Activated CD4-positive, alpha-beta T cell treated with anti-CD3 and anti-CD28 coated beads, Interleukin-2, amount 10 ng/mL, durations not matched to agents 24 days and 14 days (primary cell): Measurements from ENCODE around the gene KRT33A. TPM values are rescaled to one million over a fixed set of nuclear protein-coding genes. Genes with fewer than 3 reads are reported as not detected.

ENCODE experiments used
- DNase-seq: peaks from one replicate; pipeline ENCODE4 v3.0.0; 2022
- H3K27ac Mint-ChIP-seq: one replicate; pipeline ENCODE4 v1.8.0; 2022; ENCODE audit warnings: mild to moderate bottlenecking, mixed read lengths
- H3K27me3 Mint-ChIP-seq: one replicate; pipeline ENCODE4 v1.8.0; 2022; ENCODE audit warnings: mixed read lengths
- H3K36me3 Mint-ChIP-seq: one replicate; pipeline ENCODE4 v1.8.0; 2022; ENCODE audit warnings: low read depth, mild to moderate bottlenecking, mixed read lengths
- H3K4me1 Mint-ChIP-seq: one replicate; pipeline ENCODE4 v1.8.0; 2021; ENCODE audit warnings: mixed read lengths
- H3K4me3 Mint-ChIP-seq: one replicate; pipeline ENCODE4 v1.8.0; 2022; ENCODE audit warnings: mild to moderate bottlenecking, moderate library complexity, mixed read lengths
- H3K9me3 Mint-ChIP-seq: one replicate; pipeline ENCODE4 v1.8.0; 2021; ENCODE audit warnings: mixed read lengths
- intact Hi-C: fragments of 100-400 bp; cut with micrococcal nuclease; formaldehyde crosslinking; loops from one replicate; pipeline ENCODE4 v1.15.1; 2023
- total RNA-seq: library from RNA; stranded (reverse); gene quantifications from 2 replicates; pipeline ENCODE4 v1.2.3, GENCODE V29; 2022

Gene KRT33A
- total RNA-seq, 1 donor from 2014 or later = not detected

DNA sequence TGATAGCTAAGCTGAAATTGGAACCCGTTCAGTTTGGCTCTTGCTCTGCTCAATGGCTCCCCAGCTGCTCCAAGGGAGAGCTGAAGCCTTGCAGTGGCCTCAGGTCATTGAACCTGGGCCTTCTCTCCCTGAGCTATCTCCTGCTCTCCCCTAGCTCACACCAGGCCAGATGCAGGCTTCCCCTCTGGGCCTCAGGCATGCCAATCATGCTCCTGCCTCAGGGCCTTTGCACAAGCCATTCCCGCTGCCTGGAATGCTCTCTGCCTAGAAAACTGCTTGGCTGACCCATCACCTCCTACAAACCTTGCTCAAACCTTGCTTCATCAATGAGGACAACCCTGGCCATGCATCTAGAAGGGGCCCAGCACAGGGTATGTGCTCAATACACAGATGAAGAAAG lies 18.4 kb downstream of the KRT33A start:
- Mint-ChIP-seq H3K27ac (no peak overlapping the region), H3K27me3 (peaks cover 13% of the 10 kb centered on the region), H3K4me3 (no peak overlapping the region), H3K4me1 (peaks cover 6% of the 10 kb centered on the region), H3K9me3 (no peaks in the 10 kb centered on the region), H3K36me3 (no peaks in the 10 kb centered on the region)
- DNase-seq = no peak
- intact Hi-C loops = no loop called here

DNA sequence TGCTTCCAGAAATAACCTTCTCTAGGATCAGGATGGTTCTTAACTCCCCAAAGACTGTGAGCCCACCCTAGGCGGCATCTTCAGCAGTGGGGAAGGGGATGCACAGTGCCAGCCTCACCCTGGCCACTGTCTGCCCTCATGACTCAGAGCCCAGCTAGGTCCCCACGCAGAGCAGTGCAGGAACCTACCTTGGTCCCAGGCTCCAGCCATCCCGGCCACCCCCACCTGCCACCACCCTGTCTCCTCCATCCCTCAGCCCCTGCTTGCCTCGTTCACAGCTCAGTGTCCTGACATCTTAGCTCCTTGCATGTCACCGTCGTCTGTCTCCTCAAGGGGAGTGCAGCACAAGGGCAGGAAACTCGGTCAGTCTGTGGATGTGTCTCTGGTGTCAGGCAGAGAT lies 19.0 kb downstream of the KRT33A start:
- Mint-ChIP-seq H3K9me3 (no peaks in the 10 kb centered on the region), H3K4me1 (peaks cover 6% of the 10 kb centered on the region), H3K4me3 (no peak overlapping the region), H3K27me3 (peaks cover 13% of the 10 kb centered on the region), H3K36me3 (no peaks in the 10 kb centered on the region), H3K27ac (no peak overlapping the region)
- intact Hi-C loops = no loop called here
- DNase-seq = peak; percentile 51

DNA sequence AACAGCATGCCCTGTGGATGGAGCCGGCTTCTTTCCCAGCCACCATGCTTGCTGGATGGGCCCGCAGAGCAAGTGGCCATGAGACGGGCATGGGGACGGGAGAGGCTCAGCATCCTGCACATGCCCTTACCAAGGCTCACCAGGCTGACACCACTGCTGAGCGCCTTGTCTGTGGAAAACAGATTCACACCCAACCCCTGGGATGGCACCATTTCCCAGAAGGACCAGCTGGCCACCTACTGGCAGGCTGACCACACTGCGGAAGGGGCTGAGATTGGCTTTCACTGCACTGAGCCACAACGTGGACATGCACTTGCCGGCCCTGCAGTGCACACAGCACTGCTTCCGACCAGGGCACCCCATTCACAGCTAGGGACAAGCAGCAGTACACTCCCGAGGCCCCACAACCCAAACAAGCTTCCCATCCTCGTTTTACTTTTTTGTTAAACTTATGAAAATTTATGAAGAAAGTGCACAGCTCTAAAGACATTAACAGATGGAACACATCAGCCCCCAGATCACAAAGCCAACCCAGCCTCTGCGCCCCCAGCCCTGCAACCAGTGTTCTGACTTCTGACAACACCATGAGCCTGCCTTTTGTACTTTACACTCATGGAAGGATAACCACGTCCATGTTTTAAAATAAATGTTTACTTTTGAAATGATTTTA lies 21.2 kb downstream of the KRT33A start:
- H3K27ac Mint-ChIP-seq = no peak overlapping the region
- DNase-seq = peak; percentile 71
- intact Hi-C loops = loop anchor here (5.0 kb wide), 1 partner anchor 527 kb away; no protein-coding TSS in a partner anchor
- H3K27me3 Mint-ChIP-seq = peaks cover 3% of the 10 kb centered on the region
- no peaks in the 10 kb centered on the region for H3K36me3 Mint-ChIP-seq
- no peak overlapping the region for H3K4me3 Mint-ChIP-seq
- H3K4me1 Mint-ChIP-seq = no peaks in the 10 kb centered on the region
- no peaks in the 10 kb centered on the region for H3K9me3 Mint-ChIP-seq

DNA sequence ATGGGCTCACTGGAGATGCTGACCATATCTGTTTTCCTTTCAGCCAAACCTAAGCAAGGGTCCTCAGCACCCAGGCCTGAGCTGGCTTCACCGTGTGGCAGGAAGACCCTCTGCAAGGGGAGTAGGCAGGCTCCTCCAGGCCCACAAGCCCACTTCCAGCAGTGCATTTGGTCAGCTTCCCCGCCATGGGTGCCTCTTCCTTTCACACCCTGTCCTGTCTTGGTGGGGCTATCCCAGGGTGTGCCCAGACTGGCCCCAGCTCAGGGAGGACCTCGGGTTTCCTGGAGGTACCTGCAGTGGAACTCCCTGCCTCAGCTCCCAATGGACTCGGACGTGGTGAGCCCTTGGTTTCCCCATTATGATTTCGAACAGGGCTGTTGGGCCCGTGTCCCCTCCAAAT lies 22.4 kb downstream of the KRT33A start:
- Mint-ChIP-seq H3K36me3 (no peaks in the 10 kb centered on the region), H3K4me1 (peaks cover 2% of the 10 kb centered on the region)

GRCh38 chr17:41327411-41328120 lies 23.1 kb downstream of the KRT33A start:
- no peak overlapping the region for H3K27ac Mint-ChIP-seq
- no peak for DNase-seq
- H3K36me3 Mint-ChIP-seq = no peaks in the 10 kb centered on the region
- no peaks in the 10 kb centered on the region for H3K27me3 Mint-ChIP-seq
- H3K4me3 Mint-ChIP-seq = no peak overlapping the region
- H3K4me1 Mint-ChIP-seq = peaks cover 2% of the 10 kb centered on the region
- H3K9me3 Mint-ChIP-seq = no peaks in the 10 kb centered on the region
- intact Hi-C loops = loop anchor here (5.0 kb wide), 1 partner anchor 525 kb away; no protein-coding TSS in a partner anchor

More for the DNA sequence above, 22.4 kb downstream of the KRT33A start:
- Mint-ChIP-seq H3K4me3 (no peak overlapping the region), H3K27ac (no peak overlapping the region), H3K27me3 (peaks cover 3% of the 10 kb centered on the region), H3K9me3 (no peaks in the 10 kb centered on the region)
- intact Hi-C loops = loop anchor here (5.0 kb wide), 1 partner anchor 526 kb away; no protein-coding TSS in a partner anchor
- no peak for DNase-seq

GRCh38 chr17:41326173-41327145 lies 24.2 kb downstream of the KRT33A start:
- H3K36me3 Mint-ChIP-seq = no peaks in the 10 kb centered on the region

DNA sequence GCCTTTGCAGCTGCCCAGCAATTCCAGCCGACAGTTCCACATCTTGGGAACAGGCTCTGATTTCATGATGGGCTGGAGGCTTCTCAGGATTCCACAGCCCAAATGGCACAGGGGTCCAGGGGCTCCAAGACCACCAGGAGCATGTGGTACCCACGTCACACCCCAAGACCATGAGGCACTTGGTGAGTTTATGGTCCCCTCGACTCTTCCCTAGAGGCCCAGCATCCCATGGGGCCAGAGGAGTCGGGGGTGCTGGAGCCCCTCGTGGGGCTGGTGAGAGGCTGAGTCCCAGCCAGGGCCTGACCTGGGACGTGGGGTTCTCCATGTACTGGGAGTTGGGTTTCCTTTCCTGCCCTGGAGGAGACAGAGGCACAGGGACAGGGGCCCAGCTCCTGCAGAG lies 25.0 kb downstream of the KRT33A start:
- intact Hi-C loops = loop anchor here (5.0 kb wide), 1 partner anchor 523 kb away; no protein-coding TSS in a partner anchor
- Mint-ChIP-seq H3K27me3 (no peaks in the 10 kb centered on the region), H3K27ac (no peak overlapping the region), H3K4me1 (peaks cover 2% of the 10 kb centered on the region), H3K36me3 (no peaks in the 10 kb centered on the region), H3K4me3 (no peak overlapping the region), H3K9me3 (no peaks in the 10 kb centered on the region)
- no peak for DNase-seq

More at GRCh38 chr17:41326173-41327145, 24.2 kb downstream of the KRT33A start:
- no peak for DNase-seq
- H3K27me3 Mint-ChIP-seq = no peaks in the 10 kb centered on the region
- H3K4me3 Mint-ChIP-seq = no peak overlapping the region
- H3K4me1 Mint-ChIP-seq = peaks cover 2% of the 10 kb centered on the region
- intact Hi-C loops = loop anchor here (5.0 kb wide), 1 partner anchor 524 kb away; no protein-coding TSS in a partner anchor
- H3K27ac Mint-ChIP-seq = no peak overlapping the region
- no peaks in the 10 kb centered on the region for H3K9me3 Mint-ChIP-seq

DNA sequence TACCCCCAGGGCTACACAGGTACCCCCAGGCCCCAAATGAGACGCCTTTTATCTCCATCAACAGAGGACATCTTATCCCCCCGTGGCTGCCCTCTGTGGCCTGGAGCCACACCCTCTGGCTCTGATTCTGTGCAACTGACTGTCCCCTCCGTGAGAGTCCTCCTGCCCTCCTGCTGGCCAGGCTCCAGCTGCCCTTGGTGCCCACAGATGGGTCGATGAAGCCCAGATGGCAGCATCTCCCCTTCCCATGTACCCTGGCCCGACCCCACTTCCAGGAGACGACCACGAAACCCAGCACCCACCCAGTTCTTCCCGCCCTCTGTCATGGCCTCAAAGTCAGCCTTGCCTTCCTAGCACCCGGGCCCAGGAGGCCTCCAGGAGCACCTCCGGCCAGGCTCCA lies 25.5 kb downstream of the KRT33A start:
- no peaks in the 10 kb centered on the region for H3K27me3 Mint-ChIP-seq
- DNase-seq = no peak
- peaks cover 2% of the 10 kb centered on the region for H3K4me1 Mint-ChIP-seq
- no peaks in the 10 kb centered on the region for H3K9me3 Mint-ChIP-seq
- intact Hi-C loops = loop anchor here (5.0 kb wide), 1 partner anchor 523 kb away; no protein-coding TSS in a partner anchor
- no peaks in the 10 kb centered on the region for H3K36me3 Mint-ChIP-seq
- H3K27ac Mint-ChIP-seq = no peak overlapping the region
- H3K4me3 Mint-ChIP-seq = no peak overlapping the region

GRCh38 chr17:41324180-41325075 lies 26.2 kb downstream of the KRT33A start:
- Mint-ChIP-seq H3K27ac (peak overlapping the region; percentile 43), H3K36me3 (no peaks in the 10 kb centered on the region), H3K4me1 (peaks cover 2% of the 10 kb centered on the region), H3K4me3 (no peak overlapping the region), H3K9me3 (no peaks in the 10 kb centered on the region), H3K27me3 (peaks cover 2% of the 10 kb centered on the region)
- intact Hi-C loops = loop anchor here (5.0 kb wide), 2 partner anchors 467 to 522 kb away; no protein-coding TSS in a partner anchor
- DNase-seq = no peak

GRCh38 chr17:41322903-41323895 lies 27.4 kb downstream of the KRT33A start:
- H3K27me3 Mint-ChIP-seq = peaks cover 2% of the 10 kb centered on the region
- no peak overlapping the region for H3K27ac Mint-ChIP-seq

GRCh38 chr17:41322094-41322902 lies 28.3 kb downstream of the KRT33A start:
- Mint-ChIP-seq H3K9me3 (no peaks in the 10 kb centered on the region), H3K36me3 (no peaks in the 10 kb centered on the region), H3K27ac (no peak overlapping the region), H3K27me3 (peaks cover 2% of the 10 kb centered on the region), H3K4me1 (peaks cover 2% of the 10 kb centered on the region), H3K4me3 (no peak overlapping the region)
- DNase-seq = no peak
- intact Hi-C loops = loop anchor here (1.0 to 5.0 kb wide), 2 partner anchors 413 to 465 kb away; no protein-coding TSS in a partner anchor

More at GRCh38 chr17:41322903-41323895, 27.4 kb downstream of the KRT33A start:
- intact Hi-C loops = loop anchor here (1.0 to 5.0 kb wide), 2 partner anchors 414 to 466 kb away; no protein-coding TSS in a partner anchor
- Mint-ChIP-seq H3K9me3 (no peaks in the 10 kb centered on the region), H3K4me3 (no peak overlapping the region), H3K36me3 (no peaks in the 10 kb centered on the region), H3K4me1 (peaks cover 2% of the 10 kb centered on the region)
- DNase-seq = no peak
